GM18505 (cell line): ENCODE results near the gene CALHM2.

ENCODE experiments used
- ATAC-seq: cut with Tn5 transposase; IDR thresholded peaks from one replicate; pipeline ENCODE4 v1.9.1; 2021; ENCODE audit not compliant: unreplicated experiment
- POLR2A ChIP-seq: IDR thresholded peaks from 4 replicates; pipeline ENCODE4 v1.6.1; 2011; ENCODE audit warnings: borderline replicate concordance; ENCODE audit not compliant: insufficient read depth, insufficient read length; ENCODE audit errors: extremely low read depth

CALHM2 gene

DNA sequence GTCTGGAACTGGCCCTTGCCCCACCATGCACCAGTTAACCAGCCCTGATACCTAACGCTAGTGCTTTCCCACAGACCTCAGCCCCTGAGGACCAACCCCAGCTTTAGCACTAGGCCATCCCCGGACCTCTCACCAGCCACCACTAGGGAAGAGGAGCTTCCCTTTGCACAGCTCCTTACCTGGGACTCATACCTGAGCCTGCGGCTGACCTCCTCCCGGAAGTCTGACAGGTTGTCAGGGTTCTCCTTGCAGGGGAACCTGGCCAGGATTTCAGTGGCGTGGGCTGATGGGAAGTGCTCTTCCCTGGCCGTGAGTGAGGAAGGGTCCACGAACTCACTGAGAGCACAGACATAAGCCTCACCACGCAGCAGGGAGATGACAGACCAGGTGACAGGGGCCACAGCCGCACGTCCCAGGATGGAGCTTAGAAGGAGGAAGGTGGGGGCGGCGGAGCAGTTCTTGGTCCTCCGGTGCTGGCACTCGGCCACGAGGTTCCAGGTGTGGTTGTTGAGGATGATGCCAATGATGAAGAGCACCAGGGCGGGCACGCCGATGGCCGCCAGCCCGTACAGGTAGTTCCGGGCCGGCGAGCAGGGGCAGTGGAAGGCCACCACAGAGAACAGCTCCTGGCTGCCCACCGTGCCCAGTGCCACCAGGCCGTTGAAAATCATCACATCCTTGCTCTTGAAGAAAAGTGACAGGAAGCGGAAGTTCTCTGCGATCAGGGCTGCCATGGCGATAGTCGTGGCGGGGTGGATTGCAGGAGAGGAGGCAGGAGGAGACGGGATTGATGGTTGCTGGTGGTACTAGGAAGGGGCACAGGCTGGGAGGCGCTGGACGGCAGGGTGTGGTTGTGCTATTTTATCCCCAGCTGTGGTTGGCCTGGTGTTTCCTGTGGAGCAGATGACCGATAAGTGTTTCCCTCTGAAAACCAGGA is 2.7 kb downstream of the CALHM2 start:
- no peak for ATAC-seq
- TF ChIP-seq POLR2A = no peak

DNA sequence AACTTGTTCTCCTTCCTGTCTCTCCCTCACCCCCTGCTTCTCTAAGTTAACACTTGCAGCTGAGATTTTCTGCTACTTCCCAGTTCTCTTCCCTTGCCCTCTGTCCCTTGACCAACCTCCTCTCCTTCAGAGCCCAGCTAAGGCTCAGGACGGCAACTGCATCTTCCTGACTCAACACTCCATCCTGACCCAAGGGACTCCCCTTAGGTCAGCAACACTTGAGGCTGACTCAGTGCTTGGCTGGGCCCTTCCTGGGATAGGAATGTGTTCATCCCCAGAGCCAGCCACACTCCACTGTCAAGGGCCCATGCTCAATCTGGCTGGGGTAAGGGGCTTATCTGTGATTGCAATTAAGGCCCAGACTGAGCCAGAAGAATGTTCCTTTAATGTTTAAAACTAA is 3.4 kb downstream of the CALHM2 start:
- no peak for TF ChIP-seq POLR2A
- ATAC-seq = no peak

DNA sequence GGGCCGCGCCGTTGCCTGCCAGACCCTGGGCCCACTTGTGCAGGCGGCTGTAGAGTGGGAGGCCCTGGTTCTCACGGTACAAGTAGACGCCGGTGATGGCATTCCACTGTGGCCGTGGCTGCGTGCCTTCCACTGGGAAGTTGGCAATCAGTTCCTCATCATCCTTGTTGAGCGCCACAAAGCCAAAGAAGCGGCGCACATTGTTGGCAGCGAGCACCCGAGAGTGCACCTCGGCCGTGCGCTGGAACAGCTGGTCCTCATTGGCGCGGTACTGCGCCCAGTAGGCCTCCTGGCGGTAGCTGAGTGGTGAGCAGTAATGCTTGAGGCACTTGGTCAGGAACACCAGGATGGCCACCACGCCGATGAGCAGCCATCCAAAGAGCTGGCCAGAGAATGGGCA is 5.0 kb downstream of the CALHM2 start:
- no peak for TF ChIP-seq POLR2A

DNA sequence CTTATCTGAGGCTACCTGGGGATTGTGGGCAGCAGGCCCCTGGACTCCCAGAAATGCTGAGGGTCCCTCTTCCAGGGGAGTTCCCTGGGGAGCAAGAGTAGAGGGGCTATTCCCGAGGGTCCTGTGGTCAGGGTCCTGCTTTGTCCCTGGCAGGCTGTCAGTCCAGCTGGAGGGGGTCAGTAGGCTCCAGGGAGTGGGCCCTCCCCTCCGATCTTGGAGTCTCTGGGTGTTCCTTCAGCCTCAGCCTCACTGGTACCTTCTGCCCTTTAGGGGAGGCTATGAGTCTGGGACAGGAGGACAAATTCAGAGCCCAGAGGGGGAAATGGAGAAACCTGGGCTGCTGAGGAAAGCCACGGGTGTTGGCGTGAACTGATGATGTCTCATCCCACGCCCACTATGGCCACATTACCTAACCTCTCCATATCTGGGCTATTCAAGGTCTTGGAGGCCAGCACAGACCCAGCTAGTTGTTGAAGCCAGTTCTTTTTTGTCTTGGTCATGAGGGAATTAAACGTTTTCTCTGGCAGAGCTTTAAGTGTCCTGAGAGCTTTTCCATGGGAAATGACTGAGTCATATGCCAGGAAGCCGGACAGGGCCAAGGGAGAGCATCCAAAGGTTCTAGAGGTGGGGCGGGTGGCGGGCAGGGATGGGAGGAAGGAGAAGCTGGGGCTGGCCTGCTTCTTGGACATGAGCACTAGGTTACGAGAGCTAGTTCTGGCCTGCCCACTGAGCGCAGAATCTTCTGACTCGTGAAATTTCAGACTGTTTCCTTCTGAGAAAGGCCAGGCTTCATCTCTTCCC is 6.2 kb downstream of the CALHM2 start:
- no peak for ATAC-seq
- no peak for TF ChIP-seq POLR2A

More for the DNA sequence above, 5.0 kb downstream of the CALHM2 start:
- no peak for ATAC-seq

DNA sequence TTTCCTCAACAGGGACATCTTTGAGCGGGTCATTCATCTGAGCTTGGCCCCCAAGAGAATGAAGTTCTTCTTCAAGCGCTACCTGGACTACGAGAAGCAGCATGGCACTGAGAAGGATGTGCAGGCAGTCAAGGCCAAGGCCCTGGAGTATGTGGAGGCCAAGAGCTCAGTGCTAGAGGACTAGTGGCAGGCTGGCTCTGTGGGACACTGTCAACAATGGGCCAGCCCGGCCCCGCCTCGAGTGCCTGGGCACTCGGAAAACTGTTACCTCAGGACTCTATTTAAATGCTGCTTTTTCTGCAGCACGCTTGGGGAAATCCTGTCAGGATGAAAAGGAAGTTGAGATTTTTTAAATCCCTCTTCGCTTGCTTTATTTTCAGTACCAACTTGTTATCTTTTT is 6.8 kb downstream of the CALHM2 start:
- no peak for ATAC-seq
- TF ChIP-seq POLR2A = no peak

DNA sequence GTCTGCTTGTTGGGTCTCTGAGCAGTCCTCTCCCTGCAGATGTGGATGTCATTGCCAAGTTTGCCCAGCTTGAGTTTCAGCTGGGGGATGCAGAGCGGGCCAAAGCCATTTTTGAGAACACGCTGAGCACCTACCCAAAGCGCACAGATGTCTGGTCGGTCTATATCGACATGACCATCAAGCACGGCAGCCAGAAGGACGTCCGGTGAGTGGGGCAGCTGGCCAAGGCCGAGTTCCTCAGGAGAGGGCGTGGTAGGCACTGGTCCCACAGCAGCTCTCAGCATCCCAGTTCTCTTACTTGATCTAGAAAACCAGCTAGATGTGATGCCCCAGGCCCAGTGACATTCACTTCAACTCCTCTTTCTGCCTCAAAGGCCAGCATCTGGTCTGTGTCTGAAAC is 7.7 kb downstream of the CALHM2 start:
- no peak for TF ChIP-seq POLR2A
- no peak for ATAC-seq

DNA sequence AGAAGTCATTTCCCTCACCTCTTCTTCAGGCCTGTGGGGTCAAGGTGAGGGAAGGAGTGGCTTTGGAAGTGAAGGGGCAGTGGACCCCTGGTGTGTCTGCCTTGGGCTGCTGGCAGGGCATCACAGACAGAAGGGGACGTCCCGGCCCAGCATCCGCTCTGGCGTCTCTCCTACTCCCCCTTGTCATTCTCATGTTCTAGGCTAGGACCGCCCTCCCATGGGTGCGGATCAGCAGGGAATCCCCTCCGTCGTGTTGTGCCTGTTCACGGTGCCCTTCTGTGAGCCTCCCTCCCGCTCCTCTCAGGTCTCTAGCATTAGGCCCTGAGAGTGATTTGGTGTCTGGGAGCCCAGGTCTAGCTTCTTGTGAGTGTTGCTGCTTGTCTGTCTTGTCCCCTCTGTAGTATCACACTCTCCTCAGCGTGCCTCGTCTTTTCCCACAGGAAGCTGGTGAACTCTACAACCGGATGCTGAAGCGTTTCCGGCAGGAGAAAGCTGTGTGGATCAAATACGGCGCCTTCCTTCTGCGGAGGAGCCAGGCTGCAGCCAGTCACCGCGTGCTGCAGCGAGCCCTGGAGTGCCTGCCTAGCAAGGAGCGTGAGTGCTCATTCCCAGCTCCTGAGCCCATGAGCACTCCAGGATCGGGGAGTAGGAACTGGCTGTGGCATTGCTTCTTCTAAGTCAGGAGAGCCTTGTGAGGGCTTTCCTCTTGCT is 8.5 kb downstream of the CALHM2 start:
- ATAC-seq = no peak
- TF ChIP-seq POLR2A = no peak

DNA sequence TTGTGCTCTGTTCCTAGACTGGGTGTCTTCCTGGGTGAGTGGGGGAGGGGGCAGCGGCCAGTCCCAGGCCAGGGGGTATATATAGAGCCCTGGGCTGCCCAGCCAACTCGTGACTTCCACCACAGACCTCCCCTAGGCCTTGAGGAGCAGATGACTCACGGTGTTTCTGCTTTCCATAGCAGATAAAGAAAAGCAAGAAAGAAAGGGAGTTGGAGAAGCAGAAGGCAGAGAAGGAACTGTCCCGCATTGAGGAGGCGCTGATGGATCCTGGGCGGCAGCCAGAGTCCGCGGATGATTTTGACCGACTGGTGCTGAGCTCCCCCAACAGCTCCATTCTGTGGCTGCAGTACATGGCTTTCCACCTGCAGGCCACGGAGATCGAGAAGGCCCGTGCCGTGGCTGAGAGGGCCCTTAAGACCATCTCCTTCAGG is 10.1 kb downstream of the CALHM2 start:
- no peak for TF ChIP-seq POLR2A
- no peak for ATAC-seq

DNA sequence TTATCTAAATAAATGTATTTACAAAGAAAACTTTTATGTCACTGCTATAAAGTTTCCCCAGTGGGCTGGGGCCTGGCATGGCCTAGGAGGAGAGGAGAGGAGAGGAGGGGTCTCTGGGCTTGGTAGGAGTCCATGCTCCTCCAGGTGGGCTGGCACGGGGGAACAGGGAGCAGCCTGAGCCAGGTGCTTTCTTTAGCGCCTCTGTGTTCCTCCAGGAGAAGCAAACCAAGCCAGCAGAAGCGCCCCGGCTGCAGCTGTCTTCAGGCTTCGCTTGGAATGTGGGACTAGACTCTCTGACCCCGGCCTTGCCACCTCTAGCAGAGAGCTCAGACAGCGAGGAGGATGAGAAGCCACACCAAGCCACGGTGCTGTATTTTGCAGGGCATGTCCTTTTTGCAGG is 10.6 kb downstream of the CALHM2 start:
- TF ChIP-seq POLR2A = no peak
- ATAC-seq = no peak

DNA sequence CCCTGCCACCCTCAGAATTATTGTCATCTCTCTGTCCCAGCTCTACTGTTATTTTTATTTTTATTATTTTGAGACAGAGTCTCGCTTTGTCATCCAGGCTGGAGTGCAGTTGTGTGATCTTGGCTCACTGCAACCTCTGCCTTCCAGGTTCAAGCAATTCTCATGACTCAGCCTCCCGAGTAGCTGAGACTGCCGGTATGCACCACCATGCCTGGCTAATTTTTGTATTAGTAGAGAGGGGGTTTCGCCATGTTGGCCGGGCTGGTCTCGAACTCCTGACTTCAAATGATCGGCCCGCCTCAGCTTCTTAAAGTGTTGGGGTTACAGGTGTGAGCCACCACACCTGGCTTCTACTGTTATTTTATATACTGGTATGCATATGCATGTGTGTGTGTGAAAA is 11.0 kb downstream of the CALHM2 start:
- ATAC-seq = no peak
- TF ChIP-seq POLR2A = no peak

DNA sequence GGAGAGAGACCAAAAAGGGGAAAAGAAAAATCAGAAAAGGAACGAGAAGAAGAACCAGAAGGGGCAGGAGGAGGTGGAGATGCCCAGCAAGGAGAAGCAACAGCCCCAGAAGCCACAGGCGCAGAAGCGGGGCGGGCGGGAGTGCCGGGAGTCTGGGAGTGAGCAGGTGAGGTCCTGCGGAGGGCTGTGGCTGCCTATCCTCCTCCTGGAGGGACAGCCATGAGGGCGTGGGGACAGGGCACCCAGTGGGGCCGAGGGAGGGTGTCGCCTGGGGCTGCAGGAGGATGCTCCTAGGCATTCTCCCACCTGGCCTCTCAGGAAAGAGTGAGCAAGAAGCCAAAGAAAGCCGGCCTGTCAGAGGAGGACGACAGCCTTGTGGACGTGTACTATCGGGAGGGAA is 11.8 kb downstream of the CALHM2 start:
- no peak for TF ChIP-seq POLR2A
- ATAC-seq = no peak

DNA sequence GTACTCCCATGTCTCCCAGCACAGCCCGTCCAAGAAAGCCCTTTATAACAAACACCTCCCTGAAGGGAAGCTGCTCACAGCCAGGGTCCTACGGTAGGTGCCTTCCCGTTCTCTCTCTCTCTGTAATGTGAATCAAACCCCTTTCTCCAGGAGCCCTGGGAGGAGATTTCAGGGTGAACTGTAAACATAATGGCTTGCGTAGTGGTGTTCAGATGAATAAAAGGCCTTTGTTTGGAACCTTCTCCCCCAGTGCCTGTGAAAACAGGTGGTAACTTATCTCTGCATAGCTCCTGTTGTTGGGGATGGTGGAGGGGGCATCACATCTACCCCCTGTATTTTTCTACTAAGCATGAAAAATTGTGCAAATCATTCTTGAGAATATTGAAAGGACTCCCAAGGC is 12.4 kb downstream of the CALHM2 start:
- TF ChIP-seq POLR2A = no peak
- no peak for ATAC-seq

DNA sequence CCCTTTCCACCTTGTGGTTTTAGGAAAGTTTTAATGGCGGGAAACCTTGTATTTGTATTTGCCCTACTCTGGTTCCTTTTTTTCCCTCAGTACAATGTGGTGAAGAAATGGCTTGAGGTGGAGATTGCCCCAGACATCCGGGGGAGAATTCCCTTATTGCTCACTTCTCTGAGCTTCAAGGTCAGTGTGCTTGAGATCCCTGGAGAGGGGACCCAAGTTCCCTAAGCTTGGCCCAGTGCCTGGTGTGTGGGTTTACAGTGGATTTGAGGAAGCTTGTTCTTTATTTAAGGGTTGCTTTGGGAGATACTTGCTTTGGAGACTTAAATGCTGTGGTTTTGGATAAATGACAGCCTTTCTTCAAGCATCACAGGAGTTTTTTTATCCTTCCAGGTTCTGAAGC is 18.3 kb downstream of the CALHM2 start:
- ATAC-seq = no peak
- no peak for TF ChIP-seq POLR2A
